Activated T-helper 2 cell treated with anti-CD3 and anti-CD28 coated beads, Interferon-gamma antibody, Interleukin-2, Interleukin-4, amounts not matched to agents 10 μg/mL and 5 μg/mL and 100 μg/mL, durations not matched to agents 14 hours and 24 hours and 36 hours (primary cell): ENCODE data around the gene HIGD1C. TPM values are rescaled to one million over a fixed set of nuclear protein-coding genes. Genes with fewer than 3 reads are reported as not detected.

ENCODE experiments used
- DNase-seq: peaks from one replicate; pipeline ENCODE4 v3.0.0; 2021; ENCODE audit warnings: low spot score
- H3K27ac Mint-ChIP-seq: one replicate; pipeline ENCODE4 v1.8.0; 2021; ENCODE audit warnings: mixed read lengths
- H3K27me3 Mint-ChIP-seq: one replicate; pipeline ENCODE4 v1.8.0; 2021; ENCODE audit warnings: low read depth, mixed read lengths
- H3K36me3 Mint-ChIP-seq: one replicate; pipeline ENCODE4 v1.8.0; 2021; ENCODE audit warnings: low read depth, mixed read lengths
- H3K4me1 Mint-ChIP-seq: one replicate; pipeline ENCODE4 v1.8.0; 2021; ENCODE audit warnings: low read depth, mixed read lengths
- H3K4me3 Mint-ChIP-seq: one replicate; pipeline ENCODE4 v1.8.0; 2021; ENCODE audit warnings: low read depth, mild to moderate bottlenecking, moderate library complexity, mixed read lengths
- H3K9me3 Mint-ChIP-seq: one replicate; pipeline ENCODE4 v1.8.0; 2021; ENCODE audit warnings: mixed read lengths
- intact Hi-C: fragments of 100-400 bp; cut with micrococcal nuclease; formaldehyde crosslinking; loops from one replicate; pipeline ENCODE4 v1.15.1; 2023
- total RNA-seq: library from RNA; stranded (reverse); gene quantifications from 2 replicates; pipeline ENCODE4 v1.2.3, GENCODE V29; 2022

HIGD1C gene
- total RNA-seq, 1 donor from 2014 or later, result not detected

- H3K4me3 Mint-ChIP-seq, result no peak overlapping the region
- peaks cover 14% of the 10 kb centered on the region for H3K36me3 Mint-ChIP-seq
- DNase-seq, result no peak
- H3K27me3 Mint-ChIP-seq, result no peaks in the 10 kb centered on the region
- H3K4me1 Mint-ChIP-seq, result peaks cover 33% of the 10 kb centered on the region
- no peaks in the 10 kb centered on the region for H3K9me3 Mint-ChIP-seq
- intact Hi-C loops, result no loop called here
- H3K27ac Mint-ChIP-seq, result no peak overlapping the region
Measured at GRCh38 chr12:51017452-51017851, 65.1 kb downstream of the HIGD1C start.

DNA sequence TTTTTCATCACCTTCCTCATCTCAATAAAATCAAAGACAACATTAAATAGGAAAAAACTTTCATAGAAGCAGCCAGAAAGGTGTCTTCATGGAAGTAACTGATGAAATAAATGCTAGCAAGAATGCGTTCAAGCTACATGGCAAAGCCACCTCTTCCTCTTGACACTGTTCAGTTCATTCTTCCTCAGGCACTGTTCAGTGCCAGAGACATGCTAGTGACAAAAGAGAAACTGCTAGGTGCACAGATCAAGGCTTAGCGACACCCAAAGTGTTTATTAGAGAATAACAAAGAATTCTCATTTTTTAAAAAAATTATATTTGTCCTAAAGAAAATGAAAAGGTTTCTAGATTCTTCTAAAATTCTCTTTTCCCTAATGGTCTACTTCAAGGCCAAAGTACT lies 66.6 kb downstream of the HIGD1C start:
- Mint-ChIP-seq H3K4me1 (peaks cover 34% of the 10 kb centered on the region), H3K27ac (no peak overlapping the region), H3K27me3 (no peaks in the 10 kb centered on the region), H3K36me3 (peaks cover 19% of the 10 kb centered on the region), H3K9me3 (no peaks in the 10 kb centered on the region), H3K4me3 (no peak overlapping the region)
- no peak for DNase-seq
- intact Hi-C loops, result no loop called here

DNA sequence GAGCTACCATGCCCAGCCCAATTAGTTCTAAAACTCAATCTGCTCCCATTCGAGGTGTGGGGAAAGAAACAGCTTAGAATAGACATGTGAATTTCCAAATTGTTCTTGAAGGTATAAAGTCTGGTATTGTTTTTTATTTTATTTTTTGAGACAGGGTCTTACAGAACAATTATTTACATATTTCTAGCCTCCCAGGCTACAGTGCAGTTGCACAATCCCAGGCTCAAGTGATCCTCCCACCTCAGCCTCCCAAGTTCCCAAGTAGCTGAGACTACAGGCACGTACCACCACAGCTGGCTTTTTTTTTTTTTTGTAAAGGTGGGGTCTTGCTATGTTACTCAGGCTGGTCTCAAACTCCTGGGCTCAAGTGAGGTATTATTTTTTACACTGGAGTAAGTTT lies 67.6 kb downstream of the HIGD1C start:
- H3K9me3 Mint-ChIP-seq, result no peaks in the 10 kb centered on the region
- no peak overlapping the region for H3K4me3 Mint-ChIP-seq
- intact Hi-C loops, result loop anchor here (10.0 kb wide), 1 partner anchor 515 kb away; the partner anchor contains the start of gene DIP2B
- no peak for DNase-seq
- no peaks in the 10 kb centered on the region for H3K27me3 Mint-ChIP-seq
- H3K27ac Mint-ChIP-seq, result no peak overlapping the region
- H3K4me1 Mint-ChIP-seq, result peaks cover 42% of the 10 kb centered on the region
- H3K36me3 Mint-ChIP-seq, result peaks cover 22% of the 10 kb centered on the region

Other genes starting within 250 kb of the HIGD1C start
- gene ATF1, start 188.4 kb upstream of the HIGD1C start, total RNA-seq, result 58.8 and 63.0 TPM in 2 replicates
- gene TMPRSS12, start 109.6 kb upstream of the HIGD1C start, total RNA-seq, result not detected in 2 replicates
- 56.6 and 62.9 TPM in 2 replicates for gene SLC11A2, start 73.8 kb downstream of the HIGD1C start, total RNA-seq
- gene LETMD1, start 95.8 kb downstream of the HIGD1C start, total RNA-seq, result 61.0 and 63.1 TPM in 2 replicates
- gene CSRNP2, start 131.1 kb downstream of the HIGD1C start, total RNA-seq, result 28.3 and 31.2 TPM in 2 replicates
- gene TFCP2, start 220.6 kb downstream of the HIGD1C start, total RNA-seq, result 42.2 and 44.2 TPM in 2 replicates